Neuronal stem cell (in vitro differentiated cells): ENCODE data around the gene IRF2.

Experiments
- DNase-seq: peaks from one replicate; pipeline ENCODE4 v3.0.0-alpha.2; 2013; ENCODE audit warnings: low spot score
- H2AFZ ChIP-seq: one replicate; pipeline ENCODE4 v1.6.1; 2013; ENCODE audit warnings: mild to moderate bottlenecking, low read length, inconsistent platforms
- H2AK5ac ChIP-seq: 2 replicates; pipeline ENCODE4 v1.6.1; 2013; ENCODE audit warnings: low read depth, mild to moderate bottlenecking, inconsistent platforms, low read length, moderate library complexity, mixed read lengths
- H2BK120ac ChIP-seq: 2 replicates; pipeline ENCODE4 v1.6.1; 2013; ENCODE audit warnings: low read depth, mild to moderate bottlenecking, inconsistent platforms, low read length, moderate library complexity, mixed read lengths
- H2BK12ac ChIP-seq: one replicate; pipeline ENCODE4 v1.6.1; 2013; ENCODE audit warnings: low read length, inconsistent platforms
- H2BK15ac ChIP-seq: 2 replicates; pipeline ENCODE4 v1.6.1; 2013; ENCODE audit warnings: mild to moderate bottlenecking, low read length, inconsistent platforms, mixed read lengths
- H2BK5ac ChIP-seq: one replicate; pipeline ENCODE4 v1.6.1; 2013; ENCODE audit warnings: inconsistent platforms, mild to moderate bottlenecking, low read length, moderate library complexity
- H3K14ac ChIP-seq: one replicate; pipeline ENCODE4 v1.6.1; 2013; ENCODE audit warnings: low read length, inconsistent platforms
- H3K18ac ChIP-seq: 2 replicates; pipeline ENCODE4 v1.6.1; 2013; ENCODE audit warnings: low read length, inconsistent platforms
- H3K23ac ChIP-seq: 2 replicates; pipeline ENCODE4 v1.6.1; 2013; ENCODE audit warnings: low read depth, mild to moderate bottlenecking, mixed read lengths, low read length, inconsistent platforms; ENCODE audit not compliant: poor library complexity
- H3K27ac ChIP-seq: replicated peaks from 3 replicates; pipeline ENCODE4 v1.5.1; 2013; ENCODE audit warnings: low read length, inconsistent platforms
- H3K27me3 ChIP-seq, 3 experiments: 2 replicates each; pipeline ENCODE4 v1.6.1; 2013; ENCODE audit warnings: low read length in 3 of 3, mild to moderate bottlenecking in 2 of 3, inconsistent platforms in 1 of 3, low read depth in 1 of 3, mixed read lengths in 1 of 3, moderate library complexity in 1 of 3; ENCODE audit not compliant: control insufficient read depth in 3 of 3, insufficient read depth in 3 of 3
- H3K36me3 ChIP-seq, 2 donors: replicated peaks in 1 of 2; 2 replicates each; pipeline ENCODE4 v1.6.1; 2013; ENCODE audit warnings: low read length in 2 of 2; ENCODE audit not compliant: control insufficient read depth in 2 of 2, insufficient read depth in 2 of 2
- H3K4ac ChIP-seq: 2 replicates; pipeline ENCODE4 v1.6.1; 2013; ENCODE audit warnings: inconsistent platforms, mild to moderate bottlenecking, low read length, moderate library complexity
- H3K4me1 ChIP-seq, 2 donors: 1 replicate in 1 of 2; 2 replicates in 1 of 2; pipeline ENCODE4 v1.6.1; 2013; ENCODE audit warnings: low read length in 2 of 2, low read depth in 1 of 2; ENCODE audit not compliant: control insufficient read depth in 2 of 2, insufficient read depth in 1 of 2
- H3K4me2 ChIP-seq: one replicate; pipeline ENCODE4 v1.6.1; 2013; ENCODE audit warnings: mild to moderate bottlenecking, low read length, inconsistent platforms; ENCODE audit not compliant: insufficient read depth, poor library complexity, severe bottlenecking
- H3K4me3 ChIP-seq, 2 donors: 2 replicates each; pipeline ENCODE4 v1.5.1; 2013; ENCODE audit warnings: low read length in 2 of 2, mild to moderate bottlenecking in 2 of 2, inconsistent platforms in 1 of 2, moderate library complexity in 1 of 2
- H3K79me1 ChIP-seq: one replicate; pipeline ENCODE4 v1.6.1; 2013; ENCODE audit warnings: low read depth, mild to moderate bottlenecking, inconsistent platforms, low read length, moderate library complexity
- H3K9ac ChIP-seq: one replicate; pipeline ENCODE4 v1.6.1; 2013; ENCODE audit warnings: mild to moderate bottlenecking, low read depth, low read length, inconsistent platforms; ENCODE audit not compliant: poor library complexity
- H3K9me3 ChIP-seq, 2 donors: replicated peaks in 1 of 2; 2 replicates each; pipeline versions ENCODE3 to v1.6.1; 2013; ENCODE audit warnings: low read length in 2 of 2, mild to moderate bottlenecking in 2 of 2, inconsistent platforms in 1 of 2, low read depth in 1 of 2, mixed read lengths in 1 of 2, moderate library complexity in 1 of 2; ENCODE audit not compliant: control insufficient read depth in 2 of 2, insufficient read depth in 1 of 2
- H4K8ac ChIP-seq: one replicate; pipeline ENCODE4 v1.6.1; 2013; ENCODE audit warnings: low read depth, mild to moderate bottlenecking, inconsistent platforms, low read length, moderate library complexity
- H4K91ac ChIP-seq: one replicate; pipeline ENCODE4 v1.6.1; 2013; ENCODE audit warnings: low read length, low read depth, mild to moderate bottlenecking, inconsistent platforms; ENCODE audit not compliant: poor library complexity
- WGBS, 2 donors: extraction: QIAGEN DNeasy Blood & Tissue Kit; methylation state at CpG; one replicate each; pipeline ENCODE4 v1.1.7; 2013; ENCODE audit warnings: missing lambda C conversion rate in 2 of 2, mixed read lengths in 1 of 2; ENCODE audit not compliant: insufficient read length in 2 of 2, insufficient replicate concordance in 1 of 2; ENCODE audit errors: extremely low coverage in 2 of 2; 5-methylcytosine and 5-hydroxymethylcytosine counted together

Gene IRF2

DNA sequence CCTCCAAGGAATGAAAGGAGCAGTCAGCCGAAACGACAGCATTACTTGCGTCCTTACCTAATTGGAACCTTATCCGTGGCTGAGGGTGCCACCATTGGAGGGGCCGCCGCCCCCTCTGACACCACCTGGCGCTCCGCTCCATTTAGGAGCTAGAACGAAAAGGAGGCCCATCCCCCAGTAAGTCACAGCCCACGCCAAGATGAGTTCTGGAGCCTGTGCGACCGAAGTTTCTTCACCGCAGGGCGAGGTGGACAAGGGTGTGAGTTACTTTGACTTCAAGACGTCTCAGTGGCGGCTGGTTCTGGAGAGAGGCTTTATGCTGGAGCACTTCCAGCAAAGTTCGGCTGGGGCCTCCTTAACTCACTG is 729 bp upstream of the IRF2 start:
- Histone ChIP-seq H2AK5ac (no peak overlapping the region), H3K4me2 (peak overlapping the region; percentile 82), H3K18ac (peak overlapping the region; percentile 29), H3K4ac (no peak overlapping the region), H2BK15ac (peak overlapping the region; percentile 40), H3K23ac (no peak overlapping the region), H3K4me3 (peak overlapping the region; percentile 79 to 94), H2BK12ac (no peak overlapping the region), H3K79me1 (peaks cover 1% of the 10 kb centered on the region), H4K91ac (no peak overlapping the region), H3K14ac (no peak overlapping the region), H2AFZ (peak overlapping the region; percentile 91), H2BK5ac (peak overlapping the region; percentile 7), H3K27ac (no peak overlapping the region), H3K36me3 (no peaks in the 10 kb centered on the region), H2BK120ac (no peak overlapping the region), H3K4me1 (peaks cover 9 to 19% of the 10 kb centered on the region in 2 donors), H3K9me3 (no peaks in the 10 kb centered on the region), H3K27me3 (no peaks in the 10 kb centered on the region), H4K8ac (no peak overlapping the region), H3K9ac (peak overlapping the region; percentile 80)
- WGBS, 2 donors: no CpG with 5 or more reads among the region's 17 CpGs
- DNase-seq: peak; percentile 17

DNA sequence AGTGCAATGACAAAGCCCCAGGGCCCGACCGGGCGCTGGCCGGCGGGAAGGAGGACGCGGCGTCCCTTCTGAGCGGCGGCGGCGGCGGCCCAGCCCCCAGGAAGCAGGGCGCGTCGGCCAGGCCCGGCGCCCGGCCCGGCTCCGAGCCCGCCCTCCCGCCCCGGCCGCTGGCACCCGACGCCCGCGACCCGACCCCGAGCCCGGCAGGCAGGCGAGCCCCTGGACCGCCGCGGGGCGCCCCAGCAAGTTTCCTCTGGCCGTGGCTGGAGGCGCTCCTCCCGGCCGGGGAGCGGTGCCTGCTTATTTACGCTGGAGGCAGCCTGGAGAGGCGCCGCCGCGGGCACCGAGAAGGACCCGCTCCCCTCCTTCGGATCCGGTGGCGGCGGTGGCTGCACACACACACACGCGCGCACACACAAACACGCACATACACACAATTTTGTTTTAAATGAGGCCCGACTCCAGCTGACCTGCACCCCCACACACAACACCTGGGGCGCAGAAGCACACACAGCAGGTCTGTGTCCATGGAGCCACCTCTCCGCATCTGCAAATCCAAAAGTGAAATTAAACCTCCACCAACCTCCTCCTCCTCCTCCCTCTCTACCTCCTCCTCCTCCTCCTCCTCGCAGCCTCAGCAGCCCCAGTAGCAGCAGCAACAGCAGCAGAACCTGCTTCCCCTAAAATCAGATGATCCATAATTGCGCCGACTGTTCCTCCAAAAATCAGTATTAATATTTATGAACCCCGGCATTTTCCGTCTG is 669 bp downstream of the IRF2 start:
- H3K4me1 ChIP-seq: peaks cover 9 to 21% of the 10 kb centered on the region in 2 donors
- no peak overlapping the region for H2BK15ac ChIP-seq
- peak overlapping the region; percentile 66 for H2AK5ac ChIP-seq
- peak; percentile 39 for DNase-seq
- H3K4me2 ChIP-seq: peak overlapping the region; percentile 90
- no peak overlapping the region for H2BK120ac ChIP-seq
- no peaks in the 10 kb centered on the region for H3K9me3 ChIP-seq
- H3K4ac ChIP-seq: no peak overlapping the region
- no peaks in the 10 kb centered on the region for H3K36me3 ChIP-seq
- H3K4me3 ChIP-seq: peak overlapping the region; percentile 84 to 94
- peak overlapping the region; percentile 86 for H3K18ac ChIP-seq
- H2BK5ac ChIP-seq: peak overlapping the region; percentile 48
- no CpG with 5 or more reads among the region's 65 CpGs for WGBS, 2 donors
- no peaks in the 10 kb centered on the region for H3K27me3 ChIP-seq
- H3K27ac ChIP-seq: no peak overlapping the region
- H4K91ac ChIP-seq: no peak overlapping the region
- H4K8ac ChIP-seq: no peak overlapping the region
- peak overlapping the region; percentile 95 for H3K9ac ChIP-seq
- no peak overlapping the region for H2BK12ac ChIP-seq
- no peak overlapping the region for H3K14ac ChIP-seq
- peak overlapping the region; percentile 85 for H2AFZ ChIP-seq
- H3K23ac ChIP-seq: peak overlapping the region; percentile 80
- no peaks in the 10 kb centered on the region for H3K79me1 ChIP-seq

DNA sequence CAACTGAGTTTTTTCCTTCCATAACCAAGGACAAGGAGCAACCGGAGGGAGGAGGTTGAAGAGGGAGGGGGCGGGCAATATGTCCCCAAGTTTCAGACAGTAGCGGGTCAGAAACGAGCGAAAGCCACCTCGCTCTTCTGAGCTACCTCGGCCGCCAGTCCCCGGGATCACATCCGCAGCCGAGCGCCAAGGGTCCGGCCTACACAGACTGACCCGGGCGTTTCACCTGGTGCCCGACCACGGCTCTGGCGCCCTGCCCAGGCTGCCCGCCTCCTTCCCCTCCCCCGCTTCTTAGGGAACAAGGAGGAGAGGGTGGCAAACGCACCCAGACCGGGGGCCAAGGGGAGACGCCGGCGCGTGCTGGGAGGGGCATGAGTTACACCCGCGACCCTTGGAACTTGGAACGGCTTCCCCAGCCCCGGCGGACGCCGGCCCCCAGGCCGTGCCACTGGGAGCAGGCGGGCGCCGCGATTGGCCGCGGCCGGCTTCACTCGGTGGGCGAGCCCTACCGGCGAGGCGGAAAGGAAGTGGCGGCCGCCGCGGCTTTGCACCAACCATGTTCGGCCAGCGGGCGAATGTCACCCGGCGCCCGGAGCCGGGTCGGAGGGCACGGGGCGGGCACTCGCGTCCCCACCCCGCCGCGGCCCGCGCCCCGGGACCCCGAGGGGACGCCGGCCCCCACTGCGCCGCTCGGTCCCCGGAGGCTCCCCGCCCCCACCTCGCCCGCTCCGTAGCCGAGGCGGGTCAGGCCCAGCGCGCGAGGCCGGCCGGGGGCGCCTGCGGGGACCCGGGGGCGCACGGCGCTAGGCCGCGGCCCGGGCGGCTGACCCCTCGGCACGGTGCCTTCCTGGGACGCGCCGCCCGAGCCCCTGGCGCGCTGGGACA is 1.5 kb downstream of the IRF2 start:
- Histone ChIP-seq H2BK12ac (no peak overlapping the region), H2BK120ac (no peak overlapping the region), H3K9ac (peak overlapping the region; percentile 91), H2AK5ac (peak overlapping the region; percentile 73), H3K23ac (peak overlapping the region; percentile 82), H3K14ac (no peak overlapping the region), H3K36me3 (no peaks in the 10 kb centered on the region), H3K4me2 (peak overlapping the region; percentile 90), H3K4me3 (peak overlapping the region; percentile 84 to 94), H3K9me3 (no peaks in the 10 kb centered on the region), H4K91ac (no peak overlapping the region), H3K27ac (no peak overlapping the region), H2BK5ac (peak overlapping the region; percentile 48), H3K27me3 (no peaks in the 10 kb centered on the region), H3K79me1 (no peaks in the 10 kb centered on the region), H3K4me1 (peaks cover 9 to 21% of the 10 kb centered on the region in 2 donors), H4K8ac (no peak overlapping the region), H2BK15ac (no peak overlapping the region), H3K18ac (peak overlapping the region; percentile 90), H3K4ac (no peak overlapping the region), H2AFZ (peak overlapping the region; percentile 85)
- DNase-seq: peak; percentile 58
- no CpG with 5 or more reads among the region's 104 CpGs for WGBS, 2 donors
